Measurements from ENCODE around the gene KREMEN2.

- TF ChIP-seq, protein P1, sequence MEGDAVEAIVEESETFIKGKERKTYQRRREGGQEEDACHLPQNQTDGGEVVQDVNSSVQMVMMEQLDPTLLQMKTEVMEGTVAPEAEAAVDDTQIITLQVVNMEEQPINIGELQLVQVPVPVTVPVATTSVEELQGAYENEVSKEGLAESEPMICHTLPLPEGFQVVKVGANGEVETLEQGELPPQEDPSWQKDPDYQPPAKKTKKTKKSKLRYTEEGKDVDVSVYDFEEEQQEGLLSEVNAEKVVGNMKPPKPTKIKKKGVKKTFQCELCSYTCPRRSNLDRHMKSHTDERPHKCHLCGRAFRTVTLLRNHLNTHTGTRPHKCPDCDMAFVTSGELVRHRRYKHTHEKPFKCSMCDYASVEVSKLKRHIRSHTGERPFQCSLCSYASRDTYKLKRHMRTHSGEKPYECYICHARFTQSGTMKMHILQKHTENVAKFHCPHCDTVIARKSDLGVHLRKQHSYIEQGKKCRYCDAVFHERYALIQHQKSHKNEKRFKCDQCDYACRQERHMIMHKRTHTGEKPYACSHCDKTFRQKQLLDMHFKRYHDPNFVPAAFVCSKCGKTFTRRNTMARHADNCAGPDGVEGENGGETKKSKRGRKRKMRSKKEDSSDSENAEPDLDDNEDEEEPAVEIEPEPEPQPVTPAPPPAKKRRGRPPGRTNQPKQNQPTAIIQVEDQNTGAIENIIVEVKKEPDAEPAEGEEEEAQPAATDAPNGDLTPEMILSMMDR (conservative IDR thresholded peaks at IDR 0.05; ENCODE audit: low read length) = no peak
- no peak for TF ChIP-seq EZH2phosphoT487 (IDR thresholded peaks at IDR 0.05; ENCODE audit: borderline replicate concordance)
Observed at GRCh38 chr16:2985462-2985861, 21.4 kb downstream of the KREMEN2 start.
